Kidney glomerular epithelial cell (primary cell): ENCODE results near the gene ZNF76.
"Not testable (repeated sequence)": the region's sequence is repeated elsewhere in the genome, so short reads cannot be mapped to it uniquely, and the experiment has no call there.

Experiments used
- DNase-seq: peaks from one replicate; lab custom pipeline; 2025; lab: John Stamatoyannopoulos, UW

ZNF76 gene

DNA sequence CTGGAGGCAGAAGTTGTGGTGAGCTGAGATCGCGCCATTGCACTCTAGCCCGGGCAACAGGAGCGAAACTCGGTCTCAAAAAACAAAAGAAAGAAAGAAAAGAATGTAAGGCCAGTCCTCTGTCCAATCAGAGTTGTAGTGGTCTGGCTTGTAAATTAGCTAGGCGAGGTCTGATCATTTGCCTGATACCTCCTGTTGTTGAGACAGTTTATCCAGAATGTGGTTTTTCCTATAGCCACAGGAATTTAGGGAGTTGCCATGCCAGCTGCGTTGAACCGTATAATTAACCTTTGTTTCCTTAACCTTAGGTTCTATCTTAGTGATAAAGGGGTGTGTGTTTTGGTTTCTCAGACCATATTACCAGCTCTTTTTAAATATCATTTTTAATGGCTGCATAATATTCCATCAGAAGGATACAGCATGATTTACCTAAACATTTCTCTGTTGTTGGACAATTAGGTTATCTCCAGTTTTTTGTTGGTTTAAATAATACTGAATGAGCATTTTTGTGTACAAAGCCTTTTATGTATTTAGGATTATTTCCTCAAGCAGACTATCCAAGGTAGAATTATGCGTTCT, 71.1 kb downstream of the ZNF76 start:
- no peak for DNase-seq

GRCh38 chr6:35332074-35332887, 72.7 kb downstream of the ZNF76 start:
- DNase-seq, result not testable (repeated sequence)

DNA sequence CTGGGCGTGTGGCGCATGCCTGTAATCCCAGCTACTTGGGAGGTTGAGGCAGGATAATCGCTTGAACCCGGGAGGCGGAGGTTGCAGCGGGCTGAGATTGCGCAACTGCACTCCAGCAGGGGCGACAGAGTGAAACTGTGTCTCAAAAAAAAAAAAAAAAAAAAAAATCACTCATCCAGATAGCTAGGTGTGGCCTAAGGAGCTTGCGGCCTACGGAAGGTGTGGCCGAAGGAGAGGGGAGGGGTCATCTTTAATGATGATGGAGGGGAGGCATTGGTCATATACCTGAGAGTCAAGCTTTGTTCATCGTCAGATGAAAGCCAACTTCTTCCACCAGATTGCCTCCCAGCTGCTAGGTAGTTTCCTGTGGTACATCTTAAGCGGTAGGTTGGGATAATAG, 82.0 kb downstream of the ZNF76 start:
- no peak for DNase-seq

- DNase-seq, result peak; percentile 94
Observed at GRCh38 chr6:35342258-35343091, 82.9 kb downstream of the ZNF76 start, which contains the start of gene PPARD. TSS of gene PPARD (plus strand) at chr6:35342558. CDS start at chr6:35411088, 68,530 bp downstream.

- no peak for DNase-seq
Observed at GRCh38 chr6:35343092-35343834, 83.7 kb downstream of the ZNF76 start.

DNA sequence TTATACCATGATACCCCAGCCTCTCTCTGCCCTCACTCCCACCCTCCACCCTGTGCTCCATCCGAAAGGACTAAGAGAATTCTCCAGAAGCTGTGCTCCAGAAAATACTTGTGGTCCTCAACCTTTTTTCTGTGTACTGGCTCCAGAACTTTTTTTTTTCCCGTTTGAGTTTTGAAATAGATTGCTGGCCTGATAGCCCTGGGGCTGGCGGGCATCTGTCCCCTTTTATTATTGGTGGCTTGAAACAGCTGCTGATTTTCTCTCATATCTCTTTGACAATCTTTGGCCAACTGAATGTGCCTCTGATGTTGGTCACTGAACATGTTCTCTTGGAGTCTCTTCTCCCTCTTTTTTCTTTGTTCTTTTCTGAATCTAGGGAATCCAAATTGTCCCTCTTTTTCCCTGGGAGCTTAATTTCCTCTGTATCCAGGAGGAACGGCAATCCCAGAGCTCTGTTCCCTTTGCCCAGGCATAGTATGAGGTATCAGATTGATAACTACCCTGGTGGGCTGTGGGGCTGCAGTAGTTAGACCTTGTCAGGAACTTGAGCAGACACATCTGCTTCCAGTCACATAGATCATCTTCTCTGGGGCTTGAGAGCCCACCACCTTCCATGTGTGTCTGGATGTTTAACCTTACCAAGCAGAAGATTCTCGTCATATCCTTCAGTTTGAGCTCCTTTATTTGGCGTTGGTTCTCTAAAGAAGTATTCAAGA, 84.5 kb downstream of the ZNF76 start:
- no peak for DNase-seq
